MM.1S (cell line): ENCODE data around the gene SIRT7.

Experiments used
- DNase-seq: peaks from one replicate; pipeline ENCODE4 v3.0.0-alpha.2; 2015
- H2AFZ ChIP-seq: fragments of 300-600 bp; sonication (generic); 2 replicates; pipeline ENCODE4 v1.6.0; 2016; ENCODE audit warnings: antibody characterized with exemption, low read length
- H3F3A ChIP-seq: fragments of 300-600 bp; sonication (generic); 2 replicates; pipeline ENCODE4 v1.6.1; 2016; ENCODE audit warnings: mild to moderate bottlenecking, antibody characterized with exemption, low read length, moderate library complexity, mixed read lengths; ENCODE audit not compliant: insufficient read depth
- H3K27ac ChIP-seq: fragments of 300-600 bp; sonication (generic); 2 replicates; pipeline ENCODE4 v1.5.1; 2016; ENCODE audit warnings: mild to moderate bottlenecking, low read length
- H3K27me3 ChIP-seq: fragments of 300-600 bp; sonication (generic); replicated peaks from 2 replicates; pipeline ENCODE4 v1.6.0; 2016; ENCODE audit warnings: low read length; ENCODE audit not compliant: insufficient read depth
- H3K36me3 ChIP-seq: fragments of 300-600 bp; sonication (generic); replicated peaks from 2 replicates; pipeline ENCODE4 v1.6.1; 2016; ENCODE audit warnings: mild to moderate bottlenecking, low read length, mixed read lengths; ENCODE audit not compliant: insufficient read depth
- H3K4me1 ChIP-seq: fragments of 300-600 bp; sonication (generic); 2 replicates; pipeline ENCODE4 v1.6.1; 2016; ENCODE audit warnings: low read length, mixed read lengths
- H3K4me2 ChIP-seq: fragments of 300-600 bp; sonication (generic); 2 replicates; pipeline ENCODE4 v1.6.0; 2016; ENCODE audit warnings: low read depth, low read length
- H3K4me3 ChIP-seq: fragments of 300-600 bp; sonication (generic); 2 replicates; pipeline ENCODE4 v1.5.1; 2016; ENCODE audit warnings: low read length, mixed read lengths
- H3K79me2 ChIP-seq: fragments of 300-600 bp; sonication (generic); 2 replicates; pipeline ENCODE4 v1.6.1; 2016; ENCODE audit warnings: mixed run types, low read length, mixed read lengths
- H3K9ac ChIP-seq: fragments of 300-600 bp; sonication (generic); 2 replicates; pipeline ENCODE4 v1.6.1; 2016; ENCODE audit warnings: low read length, mixed read lengths
- H3K9me2 ChIP-seq: fragments of 300-600 bp; sonication (generic); replicated peaks from 2 replicates; pipeline ENCODE4 v1.6.1; 2016; ENCODE audit warnings: mild to moderate bottlenecking, low read length, mixed read lengths; ENCODE audit not compliant: insufficient read depth
- H3K9me3 ChIP-seq: fragments of 300-600 bp; sonication (generic); replicated peaks from 2 replicates; pipeline ENCODE4 v1.6.1; 2016; ENCODE audit warnings: mild to moderate bottlenecking, low read length, mixed read lengths; ENCODE audit not compliant: insufficient read depth
- H4K20me1 ChIP-seq: fragments of 300-600 bp; sonication (generic); 2 replicates; pipeline ENCODE4 v1.6.1; 2016; ENCODE audit warnings: mild to moderate bottlenecking, low read length, moderate library complexity, mixed read lengths; ENCODE audit not compliant: insufficient read depth
- EZH2 ChIP-seq: fragments of 300-600 bp; sonication (generic); optimal IDR thresholded peaks from 2 replicates; pipeline ENCODE3; 2017; ENCODE audit warnings: low read depth, mild to moderate bottlenecking, antibody characterized with exemption, low read length, mixed read lengths
- EZH2phosphoT487 ChIP-seq: fragments of 300-600 bp; sonication (generic); IDR thresholded peaks from 2 replicates; pipeline ENCODE4 v1.6.1; 2018; ENCODE audit warnings: antibody characterized with exemption, low read length
- TF ChIP-seq, protein P1 (sequence below): fragments of 300-600 bp; sonication (generic); IDR thresholded peaks from 2 replicates; pipeline ENCODE4 v1.5.1; 2016; ENCODE audit warnings: antibody characterized with exemption, low read length, mixed read lengths

Gene SIRT7

DNA sequence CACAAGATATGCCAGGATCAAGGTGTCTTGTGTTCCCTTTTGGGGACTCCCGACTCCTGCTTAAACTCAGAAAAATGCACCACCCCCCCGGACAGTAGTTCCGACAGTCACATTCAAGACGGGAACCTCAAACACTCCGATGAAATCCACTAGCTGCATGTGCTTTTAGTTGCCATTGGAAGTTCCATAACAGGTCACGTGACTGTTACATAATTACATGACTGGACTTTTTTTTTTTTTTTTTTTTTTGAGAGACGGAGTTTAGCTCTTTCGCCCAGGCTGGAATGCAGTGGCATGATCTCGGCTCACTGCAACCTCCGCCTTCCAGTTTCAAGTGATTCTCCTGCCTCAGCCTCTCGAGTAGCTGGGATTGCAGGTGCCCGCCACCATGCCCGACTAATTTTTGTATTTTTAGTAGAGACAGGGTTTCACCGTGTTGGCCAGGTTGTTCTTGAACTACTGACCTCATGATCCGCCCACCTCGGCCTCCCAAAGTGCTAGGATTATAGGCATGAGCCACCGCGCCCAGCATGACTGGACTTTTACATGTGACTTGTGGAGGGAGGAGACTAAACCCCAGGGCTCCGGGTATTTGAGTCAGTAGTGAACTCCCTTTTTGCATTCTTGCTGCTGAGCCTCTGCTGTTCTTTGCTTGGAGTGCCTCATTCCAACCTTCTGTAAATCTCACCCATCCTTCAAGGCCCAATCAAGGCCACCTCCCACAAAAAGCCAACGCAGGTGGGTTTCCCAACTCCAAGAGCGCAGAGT lies 1.6 kb downstream of the SIRT7 start:
- peaks cover 5% of the 10 kb centered on the region for H3K4me1 ChIP-seq
- peaks cover 14% of the 10 kb centered on the region; the same call in 1 of the 2 replicates for H3F3A ChIP-seq
- H3K27ac ChIP-seq, result no peak overlapping the region
- H3K4me2 ChIP-seq, result peak overlapping the region; percentile 75
- TF ChIP-seq EZH2, result no peak
- no peak for TF ChIP-seq EZH2phosphoT487
- TF ChIP-seq, protein P1, sequence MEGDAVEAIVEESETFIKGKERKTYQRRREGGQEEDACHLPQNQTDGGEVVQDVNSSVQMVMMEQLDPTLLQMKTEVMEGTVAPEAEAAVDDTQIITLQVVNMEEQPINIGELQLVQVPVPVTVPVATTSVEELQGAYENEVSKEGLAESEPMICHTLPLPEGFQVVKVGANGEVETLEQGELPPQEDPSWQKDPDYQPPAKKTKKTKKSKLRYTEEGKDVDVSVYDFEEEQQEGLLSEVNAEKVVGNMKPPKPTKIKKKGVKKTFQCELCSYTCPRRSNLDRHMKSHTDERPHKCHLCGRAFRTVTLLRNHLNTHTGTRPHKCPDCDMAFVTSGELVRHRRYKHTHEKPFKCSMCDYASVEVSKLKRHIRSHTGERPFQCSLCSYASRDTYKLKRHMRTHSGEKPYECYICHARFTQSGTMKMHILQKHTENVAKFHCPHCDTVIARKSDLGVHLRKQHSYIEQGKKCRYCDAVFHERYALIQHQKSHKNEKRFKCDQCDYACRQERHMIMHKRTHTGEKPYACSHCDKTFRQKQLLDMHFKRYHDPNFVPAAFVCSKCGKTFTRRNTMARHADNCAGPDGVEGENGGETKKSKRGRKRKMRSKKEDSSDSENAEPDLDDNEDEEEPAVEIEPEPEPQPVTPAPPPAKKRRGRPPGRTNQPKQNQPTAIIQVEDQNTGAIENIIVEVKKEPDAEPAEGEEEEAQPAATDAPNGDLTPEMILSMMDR, result no peak
- H3K9me3 ChIP-seq, result no peaks in the 10 kb centered on the region
- peaks cover 11% of the 10 kb centered on the region; the same call in 1 of the 2 replicates for H3K36me3 ChIP-seq
- H2AFZ ChIP-seq, result no peak overlapping the region
- H3K4me3 ChIP-seq, result peak overlapping the region; percentile 84
- no peaks in the 10 kb centered on the region for H4K20me1 ChIP-seq
- H3K27me3 ChIP-seq, result no peaks in the 10 kb centered on the region
- peaks cover 55% of the 10 kb centered on the region for H3K79me2 ChIP-seq
- H3K9ac ChIP-seq, result peak overlapping the region; percentile 65; the same call in 1 of the 2 replicates
- no peaks in the 10 kb centered on the region for H3K9me2 ChIP-seq
- DNase-seq, result no peak

DNA sequence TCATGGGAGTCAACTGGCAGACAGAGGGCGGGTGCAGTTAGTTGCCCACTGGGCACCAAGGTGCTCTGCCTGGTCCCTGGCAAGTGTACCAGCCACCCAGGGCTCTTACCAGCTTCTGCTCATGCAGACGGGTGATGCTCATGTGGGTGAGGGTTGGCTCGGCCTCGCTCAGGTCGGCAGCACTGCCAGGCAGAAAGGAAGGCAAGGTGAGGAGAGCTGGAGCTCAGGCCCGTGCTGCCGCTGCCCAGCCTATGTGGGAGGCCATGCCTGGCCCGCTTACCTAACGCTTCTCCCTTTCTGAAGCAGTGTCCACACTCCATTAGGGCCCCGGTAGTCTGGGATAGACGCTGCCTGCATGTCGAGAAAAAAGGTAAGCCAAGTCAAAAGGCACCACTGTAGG lies 2.6 kb downstream of the SIRT7 start:
- Histone ChIP-seq H3K27me3 (no peaks in the 10 kb centered on the region), H3K4me2 (no peak overlapping the region), H3K9me3 (no peaks in the 10 kb centered on the region), H3K27ac (no peak overlapping the region), H3K9ac (no peak overlapping the region), H3K79me2 (peaks cover 49% of the 10 kb centered on the region), H3F3A (peaks cover 11% of the 10 kb centered on the region), H4K20me1 (no peaks in the 10 kb centered on the region), H3K36me3 (peaks cover 11% of the 10 kb centered on the region; the same call in 1 of the 2 replicates), H3K4me1 (peaks cover 7% of the 10 kb centered on the region), H3K4me3 (no peak overlapping the region), H2AFZ (no peak overlapping the region), H3K9me2 (no peaks in the 10 kb centered on the region)
- DNase-seq, result no peak
- TF ChIP-seq EZH2 (no peak), EZH2phosphoT487 (no peak)
- TF ChIP-seq, protein P1, result no peak

DNA sequence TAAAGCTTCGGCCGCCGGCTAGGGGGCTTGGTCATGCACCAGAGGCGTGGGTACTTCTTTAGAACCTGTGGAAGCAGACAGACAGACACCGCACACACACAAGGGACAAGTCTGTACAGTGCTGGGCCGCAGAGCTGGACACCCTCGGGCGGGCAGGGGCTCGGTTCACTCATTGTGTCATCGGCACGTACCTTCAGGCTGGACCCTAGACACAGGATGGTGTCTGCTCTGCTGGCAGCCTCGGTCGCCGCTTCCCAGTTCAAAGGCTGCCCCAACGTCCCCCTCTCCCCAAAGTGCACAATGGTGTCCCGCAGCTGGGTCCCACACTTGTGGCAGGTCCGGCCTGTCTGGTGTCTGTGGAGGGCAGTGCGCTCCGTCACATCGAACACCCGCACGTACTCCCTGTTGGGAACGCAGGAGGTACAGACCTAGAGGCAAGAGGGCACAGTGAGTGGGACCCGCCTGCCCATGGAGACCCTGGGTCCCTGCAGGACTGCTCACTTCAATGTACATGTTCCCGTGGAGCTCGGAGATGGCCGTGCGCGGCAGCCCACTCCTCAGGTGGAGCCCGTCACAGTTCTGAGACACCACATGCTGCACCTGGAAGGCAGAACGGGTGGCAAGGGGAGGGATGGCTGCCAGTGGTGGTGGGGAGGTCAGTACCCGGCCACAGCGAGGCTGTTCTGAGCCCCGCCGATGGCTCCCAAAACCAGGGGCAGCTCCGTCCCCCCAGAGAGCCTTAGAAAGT lies 3.7 kb downstream of the SIRT7 start:
- Histone ChIP-seq H3K4me1 (peaks cover 13% of the 10 kb centered on the region), H3K79me2 (peaks cover 49% of the 10 kb centered on the region), H3K9ac (no peak overlapping the region), H3K4me2 (no peak overlapping the region), H3K36me3 (peaks cover 11% of the 10 kb centered on the region; the same call in 1 of the 2 replicates), H3K9me2 (no peaks in the 10 kb centered on the region), H3K9me3 (no peaks in the 10 kb centered on the region), H3K4me3 (no peak overlapping the region), H2AFZ (no peak overlapping the region), H4K20me1 (no peaks in the 10 kb centered on the region), H3K27me3 (no peaks in the 10 kb centered on the region), H3K27ac (no peak overlapping the region), H3F3A (peaks cover 3% of the 10 kb centered on the region; the same call in 1 of the 2 replicates)
- TF ChIP-seq, protein P1, result no peak
- TF ChIP-seq EZH2 (no peak), EZH2phosphoT487 (no peak)
- DNase-seq, result no peak
